Measurements from ENCODE around the gene CTR9. TPM values are rescaled to one million over a fixed set of nuclear protein-coding genes. Genes with fewer than 3 reads are reported as not detected.

Gene CTR9
- total and polyA plus RNA-seq, 9 of the 15 experiments (the other 6 are each of a cell fraction or from before 2014, with no cell fraction given), result 25.4 to 79.3 (median 47.3) TPM

DNA sequence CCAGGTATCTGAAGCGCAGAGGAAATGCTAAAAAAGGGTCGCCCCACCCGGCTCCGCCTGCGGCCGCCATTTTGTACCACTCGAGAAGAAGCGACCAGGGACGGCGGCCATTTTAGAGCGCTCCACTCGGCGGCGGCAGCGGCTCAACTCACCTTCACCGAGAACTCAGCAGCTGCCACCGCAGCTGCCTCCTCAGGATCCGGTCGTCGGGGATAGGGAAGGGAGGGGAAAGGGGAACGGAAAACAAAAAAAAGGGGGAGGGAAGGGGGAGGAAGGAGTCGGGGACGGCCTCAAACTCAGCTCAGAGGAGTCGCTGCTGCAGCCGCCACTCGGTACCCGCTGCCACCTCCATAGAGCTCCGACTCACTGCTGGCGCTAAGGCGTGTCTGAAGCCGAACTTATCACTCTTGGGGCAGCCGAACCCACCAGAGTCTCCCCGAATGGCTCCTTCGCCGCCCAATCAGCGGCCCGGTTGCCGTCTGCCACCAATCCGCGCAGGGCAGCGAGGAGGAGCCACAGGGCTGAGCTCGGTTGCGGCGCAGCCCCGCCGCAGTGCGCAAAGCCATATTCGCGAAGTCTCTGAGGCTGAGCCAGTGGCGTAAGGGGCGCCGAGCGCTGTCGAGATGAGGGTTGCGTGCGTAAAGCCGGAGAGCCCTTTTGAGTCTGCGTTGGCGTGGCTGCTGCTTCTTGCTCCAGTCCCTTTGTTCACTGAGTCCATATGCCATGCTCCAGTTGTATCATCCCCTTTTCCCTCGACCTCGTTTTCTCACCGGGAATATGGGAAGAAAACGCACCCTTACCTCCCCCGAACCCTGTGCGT, 57.7 kb downstream of the CTR9 start, which contains the start of gene EIF4G2 (continued):
- TF ChIP-seq KDM5B (IDR thresholded peaks at IDR 0.05; ENCODE audit: insufficient replicate concordance, low read depth, low read length) (peak; percentile 99), FUS (optimal IDR thresholded peaks at IDR 0.05; ENCODE audit: low read depth, low read length) (no peak), ZNF143 (CRISPR knock-in tag; IDR thresholded peaks at IDR 0.05) (no peak), CEBPG (CRISPR knock-in tag; IDR thresholded peaks at IDR 0.05) (no peak), CEBPG (tag; conservative IDR thresholded peaks at IDR 0.05 in 1 of 2, IDR thresholded peaks at IDR 0.05 in 1 of 2) (no peak), THRAP3 (IDR thresholded peaks at IDR 0.05; ENCODE audit: borderline replicate concordance) (peak; percentile 56; the same call in 1 of the 2 replicates), ADNP (tag; IDR thresholded peaks at IDR 0.05) (no peak), PHF8 (IDR thresholded peaks at IDR 0.05; ENCODE audit: borderline replicate concordance, low read length) (peak; percentile 81), ZNF121 (CRISPR knock-in tag; conservative IDR thresholded peaks at IDR 0.05) (no peak), KLF1 (tag; IDR thresholded peaks at IDR 0.05) (no peak), ZNF134 (CRISPR knock-in tag; conservative IDR thresholded peaks at IDR 0.05) (no peak), TEAD4 (IDR thresholded peaks at IDR 0.05; ENCODE audit: low read length) (peak; percentile 93), TEAD4 (CRISPR knock-in tag; IDR thresholded peaks at IDR 0.05; ENCODE audit: borderline replicate concordance) (no peak)
- TF ChIP-seq, protein P1, sequence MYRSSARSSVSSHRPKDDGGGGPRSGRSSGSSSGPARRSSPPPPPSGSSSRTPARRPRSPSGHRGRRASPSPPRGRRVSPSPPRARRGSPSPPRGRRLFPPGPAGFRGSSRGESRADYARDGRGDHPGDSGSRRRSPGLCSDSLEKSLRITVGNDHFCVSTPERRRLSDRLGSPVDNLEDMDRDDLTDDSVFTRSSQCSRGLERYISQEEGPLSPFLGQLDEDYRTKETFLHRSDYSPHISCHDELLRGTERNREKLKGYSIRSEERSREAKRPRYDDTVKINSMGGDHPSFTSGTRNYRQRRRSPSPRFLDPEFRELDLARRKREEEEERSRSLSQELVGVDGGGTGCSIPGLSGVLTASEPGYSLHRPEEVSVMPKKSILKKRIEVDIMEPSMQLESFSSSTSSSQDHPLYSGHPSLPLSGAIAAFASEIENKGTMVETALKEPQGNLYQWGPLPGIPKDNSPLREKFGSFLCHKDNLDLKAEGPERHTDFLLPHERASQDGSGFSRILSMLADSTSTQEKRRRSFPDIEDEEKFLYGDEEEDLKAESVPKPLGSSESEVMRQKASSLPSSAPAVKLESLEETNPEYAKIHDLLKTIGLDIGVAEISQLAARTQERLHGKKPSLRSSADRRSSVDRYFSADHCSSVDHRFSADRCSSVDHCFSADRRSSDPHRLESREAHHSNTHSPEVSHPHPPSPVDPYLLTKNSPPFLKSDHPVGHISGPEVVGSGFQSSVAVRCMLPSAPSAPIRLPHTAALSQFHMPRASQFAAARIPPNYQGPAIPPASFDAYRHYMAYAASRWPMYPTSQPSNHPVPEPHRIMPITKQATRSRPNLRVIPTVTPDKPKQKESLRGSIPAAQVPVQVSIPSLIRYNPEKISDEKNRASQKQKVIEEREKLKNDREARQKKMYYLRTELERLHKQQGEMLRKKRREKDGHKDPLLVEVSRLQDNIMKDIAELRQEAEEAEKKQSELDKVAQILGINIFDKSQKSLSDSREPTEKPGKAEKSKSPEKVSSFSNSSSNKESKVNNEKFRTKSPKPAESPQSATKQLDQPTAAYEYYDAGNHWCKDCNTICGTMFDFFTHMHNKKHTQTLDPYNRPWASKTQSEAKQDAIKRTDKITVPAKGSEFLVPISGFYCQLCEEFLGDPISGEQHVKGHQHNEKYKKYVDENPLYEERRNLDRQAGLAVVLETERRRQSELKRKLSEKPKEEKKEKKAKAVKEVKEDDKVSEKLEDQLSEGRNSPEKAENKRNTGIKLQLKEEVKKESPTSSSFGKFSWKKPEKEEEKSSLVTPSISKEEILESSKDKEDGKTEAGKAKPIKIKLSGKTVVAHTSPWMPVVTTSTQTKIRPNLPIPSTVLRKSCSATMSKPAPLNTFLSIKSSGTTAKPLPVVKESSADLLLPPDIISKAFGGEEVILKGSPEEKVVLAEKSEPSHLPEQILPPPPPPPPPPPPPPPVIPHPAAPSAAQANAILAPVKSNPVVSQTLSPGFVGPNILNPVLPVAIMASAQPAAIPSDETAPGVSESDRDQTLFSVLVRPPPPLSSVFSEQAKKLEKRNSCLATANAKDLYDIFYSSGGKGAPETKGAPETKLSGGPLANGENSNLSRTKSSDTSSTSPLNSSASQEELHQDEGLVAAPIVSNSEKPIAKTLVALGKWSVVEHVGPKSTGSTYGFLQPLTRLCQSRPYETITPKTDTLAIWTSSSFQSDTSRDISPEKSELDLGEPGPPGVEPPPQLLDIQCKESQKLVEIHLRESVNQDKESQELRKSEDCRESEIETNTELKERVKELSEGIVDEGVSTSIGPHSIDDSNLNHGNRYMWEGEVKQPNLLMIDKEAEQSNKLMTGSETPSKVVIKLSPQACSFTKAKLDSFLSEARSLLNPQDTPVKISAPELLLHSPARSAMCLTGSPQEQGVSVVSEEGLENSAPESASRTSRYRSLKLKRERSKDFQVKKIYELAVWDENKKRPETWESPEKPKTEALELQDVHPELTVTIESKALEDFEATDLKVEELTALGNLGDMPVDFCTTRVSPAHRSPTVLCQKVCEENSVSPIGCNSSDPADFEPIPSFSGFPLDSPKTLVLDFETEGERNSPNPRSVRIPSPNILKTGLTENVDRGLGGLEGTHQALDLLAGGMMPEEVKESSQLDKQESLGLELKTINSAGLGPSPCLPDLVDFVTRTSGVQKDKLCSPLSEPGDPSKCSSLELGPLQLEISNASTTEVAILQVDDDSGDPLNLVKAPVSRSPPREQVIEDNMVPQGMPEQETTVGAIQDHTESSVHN (IDR thresholded peaks at IDR 0.05; ENCODE audit: borderline replicate concordance in 1 of 2, low read depth in 1 of 2), result peak in 1 of 2 experiments; percentile 97; a peak in 2 of 4 replicates
- TF ChIP-seq, protein P2, sequence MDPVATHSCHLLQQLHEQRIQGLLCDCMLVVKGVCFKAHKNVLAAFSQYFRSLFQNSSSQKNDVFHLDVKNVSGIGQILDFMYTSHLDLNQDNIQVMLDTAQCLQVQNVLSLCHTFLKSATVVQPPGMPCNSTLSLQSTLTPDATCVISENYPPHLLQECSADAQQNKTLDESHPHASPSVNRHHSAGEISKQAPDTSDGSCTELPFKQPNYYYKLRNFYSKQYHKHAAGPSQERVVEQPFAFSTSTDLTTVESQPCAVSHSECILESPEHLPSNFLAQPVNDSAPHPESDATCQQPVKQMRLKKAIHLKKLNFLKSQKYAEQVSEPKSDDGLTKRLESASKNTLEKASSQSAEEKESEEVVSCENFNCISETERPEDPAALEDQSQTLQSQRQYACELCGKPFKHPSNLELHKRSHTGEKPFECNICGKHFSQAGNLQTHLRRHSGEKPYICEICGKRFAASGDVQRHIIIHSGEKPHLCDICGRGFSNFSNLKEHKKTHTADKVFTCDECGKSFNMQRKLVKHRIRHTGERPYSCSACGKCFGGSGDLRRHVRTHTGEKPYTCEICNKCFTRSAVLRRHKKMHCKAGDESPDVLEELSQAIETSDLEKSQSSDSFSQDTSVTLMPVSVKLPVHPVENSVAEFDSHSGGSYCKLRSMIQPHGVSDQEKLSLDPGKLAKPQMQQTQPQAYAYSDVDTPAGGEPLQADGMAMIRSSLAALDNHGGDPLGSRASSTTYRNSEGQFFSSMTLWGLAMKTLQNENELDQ (CRISPR knock-in tag; IDR thresholded peaks at IDR 0.05; ENCODE audit: borderline replicate concordance), result no peak
